Fibroblast of lung (primary cell): ENCODE measurements around the gene GCAT. TPM values are rescaled to one million over a fixed set of nuclear protein-coding genes. Genes with fewer than 3 reads are reported as not detected.

Experiments
- DNase-seq, 2 donors: peaks; one replicate each; pipeline versions ENCODE4 v3.0.0 to v3.0.0-alpha.2; 2010; ENCODE audit warnings: low read depth in 2 of 2
- H2AFZ ChIP-seq: 2 replicates; pipeline ENCODE4 v1.5.1; 2012; ENCODE audit warnings: low read length, control low read depth, inconsistent platforms
- H3K27ac ChIP-seq: 2 replicates; pipeline ENCODE4 v1.5.1; 2011; ENCODE audit warnings: low read length, control low read depth; ENCODE audit not compliant: insufficient read depth
- H3K27me3 ChIP-seq: 2 replicates; pipeline ENCODE4 v1.5.1; 2011; ENCODE audit warnings: mild to moderate bottlenecking, low read length; ENCODE audit not compliant: control insufficient read depth, insufficient read depth
- H3K36me3 ChIP-seq: 2 replicates; pipeline ENCODE4 v1.5.1; 2011; ENCODE audit warnings: low read length; ENCODE audit not compliant: control insufficient read depth, insufficient read depth
- H3K4me1 ChIP-seq: 2 replicates; pipeline ENCODE4 v1.5.1; 2011; ENCODE audit warnings: low read length; ENCODE audit not compliant: control insufficient read depth, insufficient read depth; ENCODE audit errors: extremely low read depth
- H3K4me2 ChIP-seq: 2 replicates; pipeline ENCODE4 v1.5.1; 2011; ENCODE audit warnings: low read length, control low read depth; ENCODE audit not compliant: insufficient read depth; ENCODE audit errors: extremely low read depth
- H3K4me3 ChIP-seq, 4 experiments: fragments of 200-600 bp in 1 of 4; sonication (generic) in 1 of 4; replicated peaks in 1 of 4; 2 replicates each; pipeline ENCODE4 v1.5.1; 2011 to 2016; ENCODE audit warnings: low read length in 4 of 4, low read depth in 3 of 4, mild to moderate bottlenecking in 3 of 4, control low read depth in 2 of 4, inconsistent platforms in 1 of 4, mixed read lengths in 1 of 4; ENCODE audit not compliant: insufficient read depth in 1 of 4; ENCODE audit errors: control extremely low read depth in 1 of 4
- H3K79me2 ChIP-seq: 2 replicates; pipeline ENCODE4 v1.5.1; 2012; ENCODE audit warnings: mild to moderate bottlenecking, low read length, inconsistent platforms; ENCODE audit not compliant: control insufficient read depth, insufficient read depth
- H3K9ac ChIP-seq: 2 replicates; pipeline ENCODE4 v1.5.1; 2011; ENCODE audit warnings: mild to moderate bottlenecking, low read length, control low read depth; ENCODE audit not compliant: insufficient read depth
- H3K9me3 ChIP-seq: 2 replicates; pipeline ENCODE4 v1.5.1; 2012; ENCODE audit warnings: low read depth, low read length; ENCODE audit not compliant: control insufficient read depth, insufficient read depth
- H4K20me1 ChIP-seq: 2 replicates; pipeline ENCODE4 v1.5.1; 2011; ENCODE audit warnings: low read length; ENCODE audit not compliant: control insufficient read depth, insufficient read depth; ENCODE audit errors: extremely low read depth
- CTCF ChIP-seq, 2 donors: IDR thresholded peaks in 1 of 2; conservative IDR thresholded peaks in 1 of 2; 1 replicate in 1 of 2; 2 replicates in 1 of 2; pipeline ENCODE4 v1.5.1; 2011 to 2012; ENCODE audit warnings: low read length in 2 of 2, control low read depth in 1 of 2, inconsistent platforms in 1 of 2, low read depth in 1 of 2, mild to moderate bottlenecking in 1 of 2
- EZH2 ChIP-seq: IDR thresholded peaks from 2 replicates; pipeline ENCODE4 v1.5.1; 2012; ENCODE audit warnings: low read length, control low read depth, mild to moderate bottlenecking; ENCODE audit errors: missing control alignments
- polyA plus RNA-seq, 2 donors: library from polyadenylated mRNA; depleted of rRNA in 1 of 2; stranded (reverse) in 1 of 2; unstranded in 1 of 2; fragments of >200 nt; gene quantifications; 2 replicates each; pipeline ENCODE4 v1.2.1, GENCODE V29; 2011 to 2012; ENCODE audit warnings: missing spikeins in 1 of 2
- total RNA-seq: library from RNA; depleted of rRNA; stranded (reverse); fragments of >200 nt; gene quantifications from 2 replicates; pipeline ENCODE4 v1.2.1, GENCODE V29; 2014

The GCAT gene
- total and polyA plus RNA-seq, 2 donors (not counting 1 experiment from before 2014, with no cell fraction given): 6.6 to 11.9 TPM

DNA sequence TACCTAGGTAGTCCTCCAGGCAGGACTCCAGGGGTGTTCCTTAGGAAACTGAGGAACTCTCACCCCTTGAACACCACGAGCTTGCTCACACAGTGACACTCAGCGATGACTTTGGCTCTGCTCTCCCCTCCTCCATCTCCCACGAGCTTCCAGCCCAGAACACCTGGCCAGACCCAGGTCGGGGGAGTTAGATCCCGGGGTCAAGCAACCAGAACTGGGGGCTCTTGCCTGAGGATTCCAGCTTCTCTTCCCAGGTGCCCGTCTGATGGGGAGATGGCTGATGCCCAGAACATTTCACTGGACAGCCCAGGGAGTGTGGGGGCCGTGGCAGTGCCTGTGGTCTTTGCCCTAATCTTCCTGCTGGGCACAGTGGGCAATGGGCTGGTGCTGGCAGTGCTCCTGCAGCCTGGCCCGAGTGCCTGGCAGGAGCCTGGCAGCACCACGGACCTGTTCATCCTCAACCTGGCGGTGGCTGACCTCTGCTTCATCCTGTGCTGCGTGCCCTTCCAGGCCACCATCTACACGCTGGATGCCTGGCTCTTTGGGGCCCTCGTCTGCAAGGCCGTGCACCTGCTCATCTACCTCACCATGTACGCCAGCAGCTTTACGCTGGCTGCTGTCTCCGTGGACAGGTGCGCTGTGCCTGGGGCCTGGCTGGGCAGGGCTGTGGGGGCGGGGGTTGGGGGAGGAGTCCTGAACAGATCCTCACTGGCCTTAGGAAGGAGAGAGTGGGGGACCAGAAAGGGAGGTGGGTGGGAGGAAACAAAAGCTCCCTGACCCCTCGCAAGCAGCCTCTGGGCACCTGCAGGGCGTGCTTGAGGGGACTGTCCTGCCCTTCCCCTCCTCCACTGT is 15.6 kb downstream of the GCAT start, which contains the start of gene GALR3:
TSS of gene GALR3 (plus strand) at position 249 of the 852 bp plus-strand sequence. CDS start at position 274, 25 bp downstream.
- no peak within 1 kb of the TSS for H3K9ac ChIP-seq
- H3K4me3 ChIP-seq: no peak within 1 kb of the TSS
- no peak for DNase-seq
- H3K4me2 ChIP-seq: no peak within 1 kb of the TSS
- no peaks in the 10 kb centered on the region for H3K36me3 ChIP-seq
- TF ChIP-seq EZH2 (no peak), CTCF (conservative IDR thresholded peaks at IDR 0.05 in 1 of 2, IDR thresholded peaks at IDR 0.05 in 1 of 2; ENCODE audit: low read depth in 1 of 2, low read length in 2 of 2) (no peak)
- H3K9me3 ChIP-seq: no peaks in the 10 kb centered on the region
- H3K79me2 ChIP-seq: no peaks in the 10 kb centered on the region
- peaks cover 7% of the 10 kb centered on the region for H3K27me3 ChIP-seq
- H4K20me1 ChIP-seq: no peaks in the 10 kb centered on the region
- no peak within 1 kb of the TSS for H2AFZ ChIP-seq
- no peaks in the 10 kb centered on the region for H3K4me1 ChIP-seq
- no peak within 1 kb of the TSS for H3K27ac ChIP-seq

DNA sequence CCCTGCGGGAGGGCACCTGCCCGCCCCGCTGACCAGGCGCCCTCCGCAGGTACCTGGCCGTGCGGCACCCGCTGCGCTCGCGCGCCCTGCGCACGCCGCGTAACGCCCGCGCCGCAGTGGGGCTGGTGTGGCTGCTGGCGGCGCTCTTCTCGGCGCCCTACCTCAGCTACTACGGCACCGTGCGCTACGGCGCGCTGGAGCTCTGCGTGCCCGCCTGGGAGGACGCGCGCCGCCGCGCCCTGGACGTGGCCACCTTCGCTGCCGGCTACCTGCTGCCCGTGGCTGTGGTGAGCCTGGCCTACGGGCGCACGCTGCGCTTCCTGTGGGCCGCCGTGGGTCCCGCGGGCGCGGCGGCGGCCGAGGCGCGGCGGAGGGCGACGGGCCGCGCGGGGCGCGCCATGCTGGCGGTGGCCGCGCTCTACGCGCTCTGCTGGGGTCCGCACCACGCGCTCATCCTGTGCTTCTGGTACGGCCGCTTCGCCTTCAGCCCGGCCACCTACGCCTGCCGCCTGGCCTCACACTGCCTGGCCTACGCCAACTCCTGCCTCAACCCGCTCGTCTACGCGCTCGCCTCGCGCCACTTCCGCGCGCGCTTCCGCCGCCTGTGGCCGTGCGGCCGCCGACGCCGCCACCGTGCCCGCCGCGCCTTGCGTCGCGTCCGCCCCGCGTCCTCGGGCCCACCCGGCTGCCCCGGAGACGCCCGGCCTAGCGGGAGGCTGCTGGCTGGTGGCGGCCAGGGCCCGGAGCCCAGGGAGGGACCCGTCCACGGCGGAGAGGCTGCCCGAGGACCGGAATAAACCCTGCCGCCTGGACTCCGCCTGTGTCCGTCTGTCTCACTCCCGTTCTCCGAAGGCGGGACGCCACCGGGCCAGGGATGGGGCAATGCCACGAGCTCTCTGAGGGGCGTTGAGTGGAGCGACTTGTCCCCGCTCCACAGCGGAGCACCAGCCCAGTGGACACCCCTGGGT is 17.2 kb downstream of the GCAT start:
- Histone ChIP-seq H3K4me3 (no peak overlapping the region), H3K27me3 (peaks cover 7% of the 10 kb centered on the region), H3K4me1 (no peaks in the 10 kb centered on the region), H4K20me1 (no peaks in the 10 kb centered on the region), H3K9me3 (no peaks in the 10 kb centered on the region), H3K27ac (no peak overlapping the region), H3K4me2 (peak overlapping the region; percentile 59), H3K9ac (no peak overlapping the region), H3K79me2 (no peaks in the 10 kb centered on the region), H3K36me3 (peaks cover 2% of the 10 kb centered on the region), H2AFZ (peak overlapping the region; percentile 35)
- peak in 1 of 2 donors; percentile 50 for DNase-seq
- no peak for TF ChIP-seq EZH2
- no peak for TF ChIP-seq CTCF (conservative IDR thresholded peaks at IDR 0.05 in 1 of 2, IDR thresholded peaks at IDR 0.05 in 1 of 2; ENCODE audit: low read depth in 1 of 2, low read length in 2 of 2)

- H3K4me2 ChIP-seq: no peak overlapping the region
- no peaks in the 10 kb centered on the region for H3K4me1 ChIP-seq
- H3K9me3 ChIP-seq: no peaks in the 10 kb centered on the region
- H3K27me3 ChIP-seq: peaks cover 7% of the 10 kb centered on the region
- H3K27ac ChIP-seq: no peak overlapping the region
- TF ChIP-seq CTCF (conservative IDR thresholded peaks at IDR 0.05 in 1 of 2, IDR thresholded peaks at IDR 0.05 in 1 of 2; ENCODE audit: low read depth in 1 of 2, low read length in 2 of 2) (no peak), EZH2 (no peak)
- no peak overlapping the region for H2AFZ ChIP-seq
- H3K36me3 ChIP-seq: peaks cover 11% of the 10 kb centered on the region
- H3K9ac ChIP-seq: no peak overlapping the region
- H3K79me2 ChIP-seq: no peaks in the 10 kb centered on the region
- peak in 1 of 2 donors; percentile 14 for DNase-seq
- H3K4me3 ChIP-seq: no peak overlapping the region
- H4K20me1 ChIP-seq: no peaks in the 10 kb centered on the region
These were observed 19.3 kb downstream of the GCAT start for GRCh38 chr22:37827056-37827455.
